Measurements from ENCODE around the gene CRADD. TPM values are rescaled to one million over a fixed set of nuclear protein-coding genes. Genes with fewer than 3 reads are reported as not detected.

Gene CRADD
- total RNA-seq, 4 donors from 2014 or later, result 29.3 to 61.7 (median 46.5) TPM

GRCh38 chr12:93698307-93699092, 21.3 kb downstream of the CRADD start:
- Histone ChIP-seq H3K27me3 (no peaks in the 10 kb centered on the region), H3K9me3 (no peaks in the 10 kb centered on the region), H3K4me1 (peaks cover 10% of the 10 kb centered on the region), H3K4me3 (no peak overlapping the region), H3K36me3 (no peaks in the 10 kb centered on the region), H3K27ac (no peak overlapping the region)
- no peak for DNase-seq (ENCODE audit: low spot score in 2 of 2)
- TF ChIP-seq EP300 (IDR thresholded peaks at IDR 0.05), result no peak
- no peak for TF ChIP-seq POLR2A (IDR thresholded peaks at IDR 0.05)
- no peak for TF ChIP-seq CTCF (IDR thresholded peaks at IDR 0.05)
- TF ChIP-seq POLR2AphosphoS5 (IDR thresholded peaks at IDR 0.05), result no peak
- WGBS, result 67% methylated on average over 3 of the region's 3 CpGs

GRCh38 chr12:93699271-93700145, 22.3 kb downstream of the CRADD start:
- Histone ChIP-seq H3K9me3 (no peaks in the 10 kb centered on the region), H3K27me3 (no peaks in the 10 kb centered on the region), H3K4me1 (peaks cover 13% of the 10 kb centered on the region), H3K27ac (no peak overlapping the region), H3K36me3 (no peaks in the 10 kb centered on the region), H3K4me3 (no peak overlapping the region)
- 79% methylated on average over 9 of the region's 9 CpGs for WGBS
- no peak for DNase-seq (ENCODE audit: low spot score in 2 of 2)
- no peak for TF ChIP-seq CTCF (IDR thresholded peaks at IDR 0.05)
- TF ChIP-seq POLR2A (IDR thresholded peaks at IDR 0.05), result no peak
- no peak for TF ChIP-seq POLR2AphosphoS5 (IDR thresholded peaks at IDR 0.05)
- no peak for TF ChIP-seq EP300 (IDR thresholded peaks at IDR 0.05)

GRCh38 chr12:93702707-93703315, 25.6 kb downstream of the CRADD start:
- peaks cover 40% of the 10 kb centered on the region for H3K4me1 ChIP-seq
- WGBS, result 88% methylated on average over 3 of the region's 3 CpGs
- H3K4me3 ChIP-seq, result no peak overlapping the region
- H3K36me3 ChIP-seq, result no peaks in the 10 kb centered on the region
- no peaks in the 10 kb centered on the region for H3K27me3 ChIP-seq
- DNase-seq (ENCODE audit: low spot score in 2 of 2), result no peak
- no peak for TF ChIP-seq POLR2AphosphoS5 (IDR thresholded peaks at IDR 0.05)
- no peak for TF ChIP-seq CTCF (IDR thresholded peaks at IDR 0.05)
- TF ChIP-seq POLR2A (IDR thresholded peaks at IDR 0.05), result no peak
- TF ChIP-seq EP300 (IDR thresholded peaks at IDR 0.05), result no peak
- H3K9me3 ChIP-seq, result no peaks in the 10 kb centered on the region
- H3K27ac ChIP-seq, result no peak overlapping the region

GRCh38 chr12:93704122-93704521, 26.9 kb downstream of the CRADD start:
- DNase-seq (ENCODE audit: low spot score in 2 of 2), result no peak
- Histone ChIP-seq H3K4me1 (peaks cover 40% of the 10 kb centered on the region), H3K27me3 (no peaks in the 10 kb centered on the region), H3K9me3 (no peaks in the 10 kb centered on the region), H3K36me3 (no peaks in the 10 kb centered on the region), H3K4me3 (no peak overlapping the region), H3K27ac (peak overlapping the region; percentile 85)
- no peak for TF ChIP-seq POLR2A (IDR thresholded peaks at IDR 0.05)
- no peak for TF ChIP-seq POLR2AphosphoS5 (IDR thresholded peaks at IDR 0.05)
- TF ChIP-seq CTCF (IDR thresholded peaks at IDR 0.05), result no peak
- no peak for TF ChIP-seq EP300 (IDR thresholded peaks at IDR 0.05)

GRCh38 chr12:93704625-93705024, 27.4 kb downstream of the CRADD start:
- Histone ChIP-seq H3K9me3 (no peaks in the 10 kb centered on the region), H3K27ac (peak overlapping the region; percentile 85), H3K36me3 (no peaks in the 10 kb centered on the region), H3K4me3 (no peak overlapping the region), H3K4me1 (peaks cover 40% of the 10 kb centered on the region), H3K27me3 (no peaks in the 10 kb centered on the region)
- TF ChIP-seq EP300 (IDR thresholded peaks at IDR 0.05) (no peak), CTCF (IDR thresholded peaks at IDR 0.05) (no peak), POLR2AphosphoS5 (IDR thresholded peaks at IDR 0.05) (no peak), POLR2A (IDR thresholded peaks at IDR 0.05) (no peak)
- DNase-seq (ENCODE audit: low spot score in 2 of 2), result no peak
- WGBS, result 89% methylated on average over 4 of the region's 4 CpGs

All from suprapubic skin (tissue), 4 donors.